Measurements from ENCODE around the gene GPC5.

The GPC5 gene

GRCh38 chr13:92412996-92413395, 1014.6 kb downstream of the GPC5 start:
- H2AFZ ChIP-seq (ENCODE audit: insufficient read depth, low read length, poor library complexity): no peak overlapping the region
- no peaks in the 10 kb centered on the region for H3K9me3 ChIP-seq (ENCODE audit: insufficient read depth, low read depth, low read length)
- no peak overlapping the region for H2AK5ac ChIP-seq (ENCODE audit: low read length)
- H3K4me1 ChIP-seq (ENCODE audit: control insufficient read depth in 1 of 2, insufficient read depth in 2 of 2, low read length in 2 of 2): no peaks in the 10 kb centered on the region
- H3K18ac ChIP-seq (ENCODE audit: low read length): no peak overlapping the region
- H4K12ac ChIP-seq (ENCODE audit: low read depth, low read length): no peak overlapping the region
- no peak overlapping the region for H3K14ac ChIP-seq (ENCODE audit: low read length)
- H3K4ac ChIP-seq (ENCODE audit: low read depth, low read length): no peak overlapping the region
- no peaks in the 10 kb centered on the region for H3K79me2 ChIP-seq (ENCODE audit: control insufficient read depth, insufficient read depth, low read length, poor library complexity)
- no peak overlapping the region for H3K4me2 ChIP-seq (ENCODE audit: low read length)
- no peaks in the 10 kb centered on the region for H3K79me1 ChIP-seq (ENCODE audit: low read length)
- no peak overlapping the region for H2BK5ac ChIP-seq (ENCODE audit: low read depth, low read length, poor library complexity)
- H3K4me3 ChIP-seq (ENCODE audit: low read depth, low read length): no peak overlapping the region
- no CpG with 5 or more reads among the region's 1 CpG for WGBS (ENCODE audit: extremely low coverage, insufficient coverage, insufficient read length)
- no peak for DNase-seq
- no peak overlapping the region for H3K27ac ChIP-seq (ENCODE audit: low read depth, low read length)
- H2BK12ac ChIP-seq (ENCODE audit: low read length): no peak overlapping the region
- H3K36me3 ChIP-seq (ENCODE audit: control insufficient read depth in 1 of 2, insufficient read depth in 2 of 2, low read length in 2 of 2): no peaks in the 10 kb centered on the region
- H2BK120ac ChIP-seq (ENCODE audit: insufficient read depth, low read length, poor library complexity): no peak overlapping the region
- H3K9ac ChIP-seq (ENCODE audit: low read length): no peak overlapping the region
- H4K91ac ChIP-seq (ENCODE audit: low read depth, low read length): no peak overlapping the region
- H3K27me3 ChIP-seq (ENCODE audit: insufficient read depth, low read length): no peaks in the 10 kb centered on the region
- no peak overlapping the region for H4K8ac ChIP-seq (ENCODE audit: low read depth, low read length)
- H3K23ac ChIP-seq (ENCODE audit: low read length): no peak overlapping the region

DNA sequence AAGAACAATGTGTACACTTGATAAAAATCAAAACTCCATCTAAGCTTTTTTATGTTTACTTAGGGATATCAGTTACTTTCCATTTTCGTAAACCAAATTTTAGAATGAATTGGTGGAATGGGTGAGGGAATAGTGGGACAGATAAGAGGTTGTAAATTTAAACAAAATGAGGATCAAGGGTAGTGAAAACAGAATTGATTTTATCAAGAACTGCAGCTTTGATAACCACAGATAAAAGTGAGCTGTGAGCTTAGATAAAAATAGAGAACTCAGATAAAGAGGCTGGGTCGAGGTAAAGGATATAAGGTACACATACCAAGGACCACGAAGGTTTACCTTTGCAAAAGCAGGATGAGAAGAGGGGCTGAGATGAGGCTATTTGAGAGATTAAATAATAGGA, 1015.0 kb downstream of the GPC5 start:
- Histone ChIP-seq H3K4me3 (ENCODE audit: low read depth, low read length) (no peak overlapping the region), H4K12ac (ENCODE audit: low read depth, low read length) (no peak overlapping the region), H3K9me3 (ENCODE audit: insufficient read depth, low read depth, low read length) (no peaks in the 10 kb centered on the region), H4K8ac (ENCODE audit: low read depth, low read length) (no peak overlapping the region), H3K4ac (ENCODE audit: low read depth, low read length) (no peak overlapping the region), H3K36me3 (ENCODE audit: control insufficient read depth in 1 of 2, insufficient read depth in 2 of 2, low read length in 2 of 2) (no peaks in the 10 kb centered on the region), H3K79me1 (ENCODE audit: low read length) (no peaks in the 10 kb centered on the region), H2BK12ac (ENCODE audit: low read length) (no peak overlapping the region), H3K4me2 (ENCODE audit: low read length) (no peak overlapping the region), H2AK5ac (ENCODE audit: low read length) (no peak overlapping the region), H3K14ac (ENCODE audit: low read length) (no peak overlapping the region), H2BK5ac (ENCODE audit: low read depth, low read length, poor library complexity) (no peak overlapping the region), H3K27me3 (ENCODE audit: insufficient read depth, low read length) (no peaks in the 10 kb centered on the region), H2BK120ac (ENCODE audit: insufficient read depth, low read length, poor library complexity) (no peak overlapping the region), H2AFZ (ENCODE audit: insufficient read depth, low read length, poor library complexity) (no peak overlapping the region), H3K18ac (ENCODE audit: low read length) (no peak overlapping the region), H3K27ac (ENCODE audit: low read depth, low read length) (no peak overlapping the region), H3K79me2 (ENCODE audit: control insufficient read depth, insufficient read depth, low read length, poor library complexity) (no peaks in the 10 kb centered on the region), H4K91ac (ENCODE audit: low read depth, low read length) (no peak overlapping the region), H3K23ac (ENCODE audit: low read length) (no peak overlapping the region), H3K4me1 (ENCODE audit: control insufficient read depth in 1 of 2, insufficient read depth in 2 of 2, low read length in 2 of 2) (no peaks in the 10 kb centered on the region), H3K9ac (ENCODE audit: low read length) (no peak overlapping the region)
- DNase-seq: no peak
- no CpG with 5 or more reads among the region's 3 CpGs for WGBS (ENCODE audit: extremely low coverage, insufficient coverage, insufficient read length)

DNA sequence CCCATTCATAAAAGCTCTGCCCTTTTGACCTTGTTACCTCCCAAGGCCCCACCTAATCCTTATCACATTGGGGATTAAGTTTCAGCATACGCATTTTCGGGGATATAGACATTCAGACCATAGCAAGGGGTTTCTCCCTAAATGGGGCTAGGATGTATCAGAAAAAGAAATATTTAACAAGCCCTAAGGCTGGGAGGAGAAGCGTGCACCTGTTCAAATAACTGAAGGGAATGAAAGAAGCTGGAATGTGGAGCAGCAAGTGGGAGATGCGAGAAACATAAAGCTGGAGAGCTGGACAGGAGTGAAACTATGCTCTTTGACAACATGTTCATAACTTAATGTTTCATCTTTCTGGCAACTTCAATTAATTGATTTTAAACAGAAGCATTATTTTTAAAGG, 1016.4 kb downstream of the GPC5 start:
- H3K14ac ChIP-seq (ENCODE audit: low read length): no peak overlapping the region
- no peak overlapping the region for H3K27ac ChIP-seq (ENCODE audit: low read depth, low read length)
- DNase-seq: no peak
- no peaks in the 10 kb centered on the region for H3K79me2 ChIP-seq (ENCODE audit: control insufficient read depth, insufficient read depth, low read length, poor library complexity)
- H4K12ac ChIP-seq (ENCODE audit: low read depth, low read length): no peak overlapping the region
- H3K9ac ChIP-seq (ENCODE audit: low read length): no peak overlapping the region
- no peak overlapping the region for H3K4ac ChIP-seq (ENCODE audit: low read depth, low read length)
- no CpG with 5 or more reads among the region's 4 CpGs for WGBS (ENCODE audit: extremely low coverage, insufficient coverage, insufficient read length)
- no peaks in the 10 kb centered on the region for H3K79me1 ChIP-seq (ENCODE audit: low read length)
- no peaks in the 10 kb centered on the region for H3K4me1 ChIP-seq (ENCODE audit: control insufficient read depth in 1 of 2, insufficient read depth in 2 of 2, low read length in 2 of 2)
- H2AK5ac ChIP-seq (ENCODE audit: low read length): no peak overlapping the region
- H3K23ac ChIP-seq (ENCODE audit: low read length): no peak overlapping the region
- no peak overlapping the region for H3K4me2 ChIP-seq (ENCODE audit: low read length)
- H2BK120ac ChIP-seq (ENCODE audit: insufficient read depth, low read length, poor library complexity): no peak overlapping the region
- H3K36me3 ChIP-seq (ENCODE audit: control insufficient read depth in 1 of 2, insufficient read depth in 2 of 2, low read length in 2 of 2): no peaks in the 10 kb centered on the region
- no peak overlapping the region for H2AFZ ChIP-seq (ENCODE audit: insufficient read depth, low read length, poor library complexity)
- no peak overlapping the region for H2BK5ac ChIP-seq (ENCODE audit: low read depth, low read length, poor library complexity)
- H4K8ac ChIP-seq (ENCODE audit: low read depth, low read length): no peak overlapping the region
- H3K27me3 ChIP-seq (ENCODE audit: insufficient read depth, low read length): no peaks in the 10 kb centered on the region
- H3K18ac ChIP-seq (ENCODE audit: low read length): no peak overlapping the region
- no peak overlapping the region for H3K4me3 ChIP-seq (ENCODE audit: low read depth, low read length)
- no peaks in the 10 kb centered on the region for H3K9me3 ChIP-seq (ENCODE audit: insufficient read depth, low read depth, low read length)
- H2BK12ac ChIP-seq (ENCODE audit: low read length): no peak overlapping the region
- no peak overlapping the region for H4K91ac ChIP-seq (ENCODE audit: low read depth, low read length)

DNA sequence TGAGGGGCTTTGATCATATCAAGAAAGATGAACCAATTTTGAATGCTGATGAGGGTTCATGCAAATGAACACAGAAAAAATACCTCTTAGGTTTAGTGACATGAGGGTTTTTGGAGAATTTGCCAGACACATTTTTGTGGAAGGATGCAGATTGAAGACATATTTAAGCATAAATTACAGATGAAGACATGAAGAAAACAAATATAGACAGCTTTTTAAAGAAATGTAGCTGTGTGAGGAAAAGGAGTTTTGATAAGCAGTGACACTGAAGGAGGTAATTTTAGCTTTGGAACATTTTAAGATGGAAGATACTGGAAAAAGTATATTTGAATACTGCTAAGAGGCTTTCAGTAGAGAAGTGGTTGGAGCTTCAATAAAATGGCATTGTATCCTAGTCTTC, 1017.4 kb downstream of the GPC5 start:
- Histone ChIP-seq H3K4me1 (ENCODE audit: control insufficient read depth in 1 of 2, insufficient read depth in 2 of 2, low read length in 2 of 2) (no peaks in the 10 kb centered on the region), H3K27me3 (ENCODE audit: insufficient read depth, low read length) (no peaks in the 10 kb centered on the region), H2BK5ac (ENCODE audit: low read depth, low read length, poor library complexity) (no peak overlapping the region), H3K18ac (ENCODE audit: low read length) (no peak overlapping the region), H2AFZ (ENCODE audit: insufficient read depth, low read length, poor library complexity) (no peak overlapping the region), H3K9me3 (ENCODE audit: insufficient read depth, low read depth, low read length) (no peaks in the 10 kb centered on the region), H3K79me1 (ENCODE audit: low read length) (no peaks in the 10 kb centered on the region), H4K91ac (ENCODE audit: low read depth, low read length) (no peak overlapping the region), H3K4me2 (ENCODE audit: low read length) (no peak overlapping the region), H2AK5ac (ENCODE audit: low read length) (no peak overlapping the region), H4K8ac (ENCODE audit: low read depth, low read length) (no peak overlapping the region), H3K9ac (ENCODE audit: low read length) (no peak overlapping the region), H3K23ac (ENCODE audit: low read length) (no peak overlapping the region), H3K36me3 (ENCODE audit: control insufficient read depth in 1 of 2, insufficient read depth in 2 of 2, low read length in 2 of 2) (no peaks in the 10 kb centered on the region), H2BK120ac (ENCODE audit: insufficient read depth, low read length, poor library complexity) (no peak overlapping the region), H3K4ac (ENCODE audit: low read depth, low read length) (no peak overlapping the region), H3K79me2 (ENCODE audit: control insufficient read depth, insufficient read depth, low read length, poor library complexity) (no peaks in the 10 kb centered on the region), H2BK12ac (ENCODE audit: low read length) (no peak overlapping the region), H4K12ac (ENCODE audit: low read depth, low read length) (no peak overlapping the region), H3K14ac (ENCODE audit: low read length) (no peak overlapping the region), H3K4me3 (ENCODE audit: low read depth, low read length) (no peak overlapping the region), H3K27ac (ENCODE audit: low read depth, low read length) (no peak overlapping the region)
- no peak for DNase-seq
